ENCODE measurements around the gene DNM2. TPM values are rescaled to one million over a fixed set of nuclear protein-coding genes. Genes with fewer than 3 reads are reported as not detected.

Gene DNM2
- total and polyA plus RNA-seq, 9 of the 15 experiments (the other 6 are each of a cell fraction or from before 2014, with no cell fraction given): 2.2 to 161 (median 72.6) TPM

GRCh38 chr19:10797541-10798256, 79.8 kb downstream of the DNM2 start (continued):
- TF ChIP-seq ARID4B (CRISPR knock-in tag; IDR thresholded peaks at IDR 0.05) (no peak), ZNF12 (CRISPR knock-in tag; IDR thresholded peaks at IDR 0.05) (no peak), USF1 (CRISPR knock-in tag; IDR thresholded peaks at IDR 0.05) (no peak), GTF2B (IDR thresholded peaks at IDR 0.05; ENCODE audit: extremely low read depth, insufficient read length) (no peak), SREBF1 (IDR thresholded peaks at IDR 0.05; ENCODE audit: borderline replicate concordance, low read depth, low read length) (no peak), MTF1 (CRISPR knock-in tag; IDR thresholded peaks at IDR 0.05; ENCODE audit: borderline replicate concordance) (no peak), ZNF780A (CRISPR knock-in tag; IDR thresholded peaks at IDR 0.05) (no peak), AFF1 (IDR thresholded peaks at IDR 0.05; ENCODE audit: low read depth in 1 of 2, partially characterized antibody in 2 of 2) (no peak), NFATC3 (IDR thresholded peaks at IDR 0.05) (no peak)
